ENCODE results near the gene GPX4.

DNA sequence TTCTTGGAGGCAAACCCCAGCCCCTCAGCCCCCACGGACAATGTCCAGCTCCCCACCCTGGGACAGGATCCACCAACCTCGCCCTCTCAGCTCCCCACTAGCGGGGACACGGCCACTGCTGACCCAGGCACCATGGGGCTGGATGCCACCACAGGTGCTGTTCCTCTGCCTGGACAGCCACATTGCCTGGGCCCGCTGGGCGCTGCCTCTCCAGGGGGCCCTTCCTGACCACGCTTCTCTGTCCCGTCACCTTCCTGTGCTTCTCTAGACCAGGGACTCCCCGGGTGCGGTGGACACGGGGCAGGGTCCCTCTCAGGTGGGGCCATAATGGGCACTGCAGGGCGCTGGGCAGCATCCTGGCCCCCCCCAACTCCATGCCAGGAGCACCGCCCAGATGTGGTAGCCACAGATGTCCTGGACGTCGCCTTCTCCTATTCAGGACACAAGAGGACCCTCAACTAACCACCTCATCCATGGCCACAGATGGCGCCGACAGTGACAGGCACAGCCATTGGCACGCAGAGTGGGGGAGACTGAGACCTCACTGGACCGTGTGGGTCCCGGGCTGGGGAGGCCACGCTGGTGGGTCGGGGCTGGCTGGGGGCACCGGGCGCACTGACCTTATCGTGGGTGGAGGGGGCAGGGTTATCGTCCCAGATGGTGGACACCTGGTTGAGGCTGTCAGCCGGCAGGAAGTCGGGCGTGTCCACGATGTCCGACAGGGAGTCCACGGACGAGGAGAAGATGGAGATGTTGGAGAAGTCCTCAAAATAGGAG, 23.4 kb downstream of the GPX4 start:
- TF ChIP-seq, protein P1, sequence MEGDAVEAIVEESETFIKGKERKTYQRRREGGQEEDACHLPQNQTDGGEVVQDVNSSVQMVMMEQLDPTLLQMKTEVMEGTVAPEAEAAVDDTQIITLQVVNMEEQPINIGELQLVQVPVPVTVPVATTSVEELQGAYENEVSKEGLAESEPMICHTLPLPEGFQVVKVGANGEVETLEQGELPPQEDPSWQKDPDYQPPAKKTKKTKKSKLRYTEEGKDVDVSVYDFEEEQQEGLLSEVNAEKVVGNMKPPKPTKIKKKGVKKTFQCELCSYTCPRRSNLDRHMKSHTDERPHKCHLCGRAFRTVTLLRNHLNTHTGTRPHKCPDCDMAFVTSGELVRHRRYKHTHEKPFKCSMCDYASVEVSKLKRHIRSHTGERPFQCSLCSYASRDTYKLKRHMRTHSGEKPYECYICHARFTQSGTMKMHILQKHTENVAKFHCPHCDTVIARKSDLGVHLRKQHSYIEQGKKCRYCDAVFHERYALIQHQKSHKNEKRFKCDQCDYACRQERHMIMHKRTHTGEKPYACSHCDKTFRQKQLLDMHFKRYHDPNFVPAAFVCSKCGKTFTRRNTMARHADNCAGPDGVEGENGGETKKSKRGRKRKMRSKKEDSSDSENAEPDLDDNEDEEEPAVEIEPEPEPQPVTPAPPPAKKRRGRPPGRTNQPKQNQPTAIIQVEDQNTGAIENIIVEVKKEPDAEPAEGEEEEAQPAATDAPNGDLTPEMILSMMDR (IDR thresholded peaks at IDR 0.05 in 8 of 11, conservative IDR thresholded peaks at IDR 0.05 in 3 of 11): no peak
- peak in 2 of 3 donors; percentile 33 to 71 for TF ChIP-seq POLR2AphosphoS5 (IDR thresholded peaks at IDR 0.05)
- TF ChIP-seq POLR2A (IDR thresholded peaks at IDR 0.05): no peak

All from spleen (tissue), 7 donors.